HG03354 (cell line): Measurements from ENCODE around the gene CCNF.

Experiments used
- ATAC-seq: cut with Tn5 transposase; IDR thresholded peaks from one replicate; pipeline ENCODE4 v1.9.1; 2021; ENCODE audit warnings: mild to moderate bottlenecking; ENCODE audit not compliant: unreplicated experiment, poor library complexity, severe bottlenecking

The CCNF gene

DNA sequence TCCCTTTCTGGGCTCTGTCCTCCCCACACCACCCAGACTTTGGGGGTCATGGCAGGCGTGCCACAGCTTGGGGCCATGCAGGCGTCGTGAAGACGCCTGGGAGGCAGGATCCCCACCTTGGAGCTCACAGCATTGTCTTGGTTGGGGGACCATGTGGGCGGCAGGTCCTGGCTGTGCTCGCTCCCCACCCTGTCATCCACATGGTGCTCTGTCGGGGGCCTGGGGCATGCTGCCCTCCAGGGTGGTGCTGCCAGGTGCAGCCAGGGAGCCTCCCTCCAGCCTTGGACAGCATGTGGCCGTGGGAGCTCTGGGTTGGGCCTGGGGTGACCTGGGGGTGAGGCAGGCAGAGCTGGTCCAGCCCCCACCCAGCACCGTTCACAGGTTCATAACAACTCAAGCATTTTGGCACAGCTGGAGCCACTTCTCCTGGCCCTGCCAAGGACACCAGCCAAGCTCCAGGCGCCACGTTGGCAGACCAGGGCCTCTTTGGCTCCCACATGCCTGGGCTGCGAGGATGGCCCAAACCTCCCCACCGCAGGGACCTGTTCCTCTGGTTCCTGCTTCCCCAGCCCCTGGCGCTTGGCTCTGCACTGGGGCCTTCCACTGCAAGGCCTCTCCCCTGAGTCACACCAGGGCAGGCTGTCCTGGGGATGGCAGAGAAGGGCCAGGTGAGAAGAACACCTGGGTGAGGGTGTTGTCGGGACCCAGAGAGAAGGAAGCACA lies 69.4 kb downstream of the CCNF start:
- no peak for ATAC-seq

DNA sequence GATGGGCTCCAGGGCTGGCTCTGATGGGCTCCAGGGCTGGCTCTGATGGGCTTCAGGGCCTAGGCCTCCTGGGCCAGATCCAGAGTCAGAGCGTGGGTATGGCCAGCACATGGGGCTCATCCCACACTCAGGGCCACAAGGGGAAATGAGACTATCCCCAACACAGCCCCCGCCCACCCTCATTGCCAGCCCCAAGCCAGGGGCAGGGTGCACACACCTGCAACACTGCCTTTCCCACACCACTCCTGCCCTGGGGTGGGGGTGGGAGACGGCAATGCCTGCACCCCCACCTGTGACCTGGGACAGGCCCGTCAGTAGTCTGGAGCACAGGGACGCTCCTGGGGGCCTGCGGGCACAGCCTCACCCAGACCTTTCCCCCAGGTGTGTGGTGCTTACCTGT lies 70.2 kb downstream of the CCNF start:
- ATAC-seq: no peak

DNA sequence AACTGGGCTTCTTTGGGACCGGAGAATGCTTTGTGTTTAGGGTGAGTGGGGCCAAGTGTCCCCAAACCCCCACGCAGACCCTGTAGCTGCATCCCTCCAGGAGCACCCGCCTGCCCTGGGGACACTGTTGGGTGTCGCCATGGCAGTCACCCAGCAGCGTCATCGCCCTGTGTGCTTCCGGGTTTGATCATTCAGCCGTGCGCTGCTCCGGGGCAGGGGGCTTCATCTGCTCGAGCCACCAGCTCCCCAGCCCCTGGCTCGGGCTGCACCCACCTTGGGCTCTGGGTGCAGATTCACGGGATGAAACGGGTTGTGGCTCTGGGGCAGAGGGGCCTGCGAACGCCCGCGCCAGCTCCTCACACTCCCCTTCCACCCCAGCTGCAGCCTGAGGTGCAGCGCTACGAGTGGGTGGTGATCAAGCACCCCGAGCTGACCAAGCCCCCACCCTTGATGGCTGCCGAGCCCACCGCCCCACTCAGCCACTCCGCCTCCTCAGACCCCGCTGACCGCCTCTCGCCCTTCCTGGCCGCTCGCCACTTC lies 70.7 kb downstream of the CCNF start:
- ATAC-seq: no peak

DNA sequence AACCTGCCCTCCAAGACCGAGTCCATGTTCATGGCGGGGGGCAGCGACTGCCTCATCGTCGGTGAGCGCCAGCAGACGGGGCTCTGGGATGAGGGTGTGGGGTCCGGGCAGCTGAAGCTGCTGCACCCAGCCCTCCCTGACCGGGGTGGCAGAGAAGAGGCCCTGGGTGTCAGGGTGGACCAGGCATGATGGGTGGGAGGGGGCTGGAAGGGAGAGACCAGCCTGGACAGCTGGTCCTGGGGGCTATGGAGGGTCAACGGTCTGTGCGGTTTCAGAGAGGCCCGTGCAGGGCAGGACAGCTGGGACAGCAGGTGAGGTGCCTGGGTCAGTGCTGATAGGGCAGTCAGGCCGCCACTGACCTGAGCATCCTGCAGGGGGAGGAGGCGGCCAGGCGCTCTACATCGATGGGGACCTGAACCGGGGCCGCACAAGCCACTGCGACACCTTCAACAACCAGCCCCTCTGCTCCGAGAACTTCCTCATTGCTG lies 71.2 kb downstream of the CCNF start:
- ATAC-seq: no peak

DNA sequence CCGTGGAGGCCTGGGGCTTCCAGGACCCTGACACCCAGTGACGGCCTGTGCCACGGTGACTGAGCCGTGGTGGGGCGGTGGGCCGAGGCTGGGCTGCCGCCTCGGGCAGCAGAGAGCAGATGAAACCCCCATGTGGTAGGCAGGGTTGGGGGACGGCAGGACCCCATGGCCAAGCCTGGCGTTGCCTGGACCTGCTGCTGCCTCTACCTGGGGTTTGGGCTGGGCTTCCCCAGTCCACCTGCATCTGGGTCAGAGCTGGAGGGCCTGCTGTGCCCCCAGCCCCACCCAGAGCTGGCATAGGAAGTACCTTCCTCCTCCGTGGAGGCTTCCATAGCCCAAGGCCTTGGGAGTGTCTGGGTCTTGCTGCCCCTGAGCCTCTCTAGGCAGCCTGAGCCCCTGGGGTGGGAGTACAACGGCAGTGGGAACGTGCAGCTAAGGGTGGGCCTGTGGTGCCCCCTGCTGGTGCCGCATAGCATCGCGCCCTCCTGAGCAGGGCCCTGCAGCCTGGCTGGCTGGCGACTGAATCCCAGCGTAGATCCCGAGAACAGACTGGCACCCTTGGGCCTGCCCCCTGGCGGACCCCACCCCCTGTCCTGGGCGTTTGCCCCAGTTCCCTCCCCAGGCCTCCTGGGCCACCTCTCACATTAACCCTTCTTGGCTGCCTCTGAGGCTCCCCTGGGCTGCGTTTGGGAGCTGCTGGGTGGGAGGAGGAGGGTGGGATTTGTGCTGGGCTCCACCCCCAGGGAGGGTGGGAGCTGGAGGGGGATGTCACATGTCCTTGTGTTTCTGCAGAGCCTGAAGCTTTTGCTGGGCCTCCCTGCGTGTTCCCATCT lies 71.9 kb downstream of the CCNF start:
- peak; percentile 62 for ATAC-seq

DNA sequence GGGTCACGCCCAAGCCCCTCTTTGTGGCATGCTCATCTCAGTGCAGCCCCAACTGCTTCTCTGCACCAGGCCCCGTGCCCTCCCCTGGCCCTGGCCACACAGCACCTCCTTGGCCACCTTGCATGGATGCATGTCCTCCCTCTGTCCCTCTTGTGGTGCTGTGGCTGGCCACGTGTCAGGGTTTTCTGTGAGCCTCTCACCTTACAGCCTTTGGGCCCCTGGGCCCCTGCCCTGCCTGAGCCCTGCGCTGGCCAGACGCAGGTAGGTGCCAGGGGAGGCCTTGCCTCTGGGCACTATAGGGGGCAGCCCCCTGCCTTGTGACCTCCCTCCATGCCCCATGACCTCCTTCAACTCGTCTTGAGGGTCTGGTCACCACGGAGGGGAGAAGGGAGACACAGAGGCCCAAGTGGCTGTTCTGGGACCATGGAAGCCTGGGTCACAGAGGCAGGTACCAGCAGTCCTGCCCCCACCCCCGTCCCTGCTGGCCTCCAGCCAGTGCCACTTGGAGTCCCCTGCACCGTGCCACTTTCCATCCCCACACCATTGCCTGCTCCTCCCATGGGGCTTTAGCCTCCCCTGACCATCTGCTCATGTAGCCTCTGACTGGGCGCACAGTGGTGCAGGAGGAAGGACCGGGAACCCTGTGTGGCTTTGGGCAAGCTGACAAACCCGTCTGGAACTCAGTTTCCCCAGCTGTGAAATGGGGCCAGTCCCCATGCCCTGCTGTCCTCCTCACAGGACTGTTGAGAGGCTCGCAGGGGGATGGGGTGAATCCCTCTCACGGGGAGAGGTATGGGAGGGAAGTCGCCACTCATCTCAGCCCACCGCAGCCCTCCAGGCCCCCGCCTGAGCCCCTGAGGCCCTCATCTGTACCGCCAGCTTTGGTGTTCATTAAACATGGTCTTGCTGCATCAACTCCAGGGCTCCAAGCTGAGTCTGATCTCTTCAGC lies 73.0 kb downstream of the CCNF start:
- no peak for ATAC-seq

DNA sequence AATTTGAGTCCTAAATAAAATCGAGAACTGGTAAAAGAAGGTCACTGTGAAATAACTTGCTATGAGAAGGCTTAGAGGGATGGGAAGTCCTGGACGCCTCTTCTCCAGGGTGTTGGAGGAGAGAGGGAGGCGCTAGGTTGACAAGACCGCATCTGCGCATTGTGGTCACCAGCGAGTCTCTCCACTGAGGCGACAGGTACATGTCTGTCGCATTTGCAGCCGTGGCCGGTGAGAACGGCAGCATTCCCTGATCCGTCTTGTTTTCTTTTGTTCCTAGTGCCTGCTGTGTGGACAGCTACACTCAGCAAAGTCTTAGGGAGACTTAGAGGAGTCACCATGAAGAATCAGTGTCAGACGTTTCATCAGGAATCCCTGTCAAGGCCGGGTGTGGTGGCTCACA lies 76.4 kb downstream of the CCNF start:
- no peak for ATAC-seq

DNA sequence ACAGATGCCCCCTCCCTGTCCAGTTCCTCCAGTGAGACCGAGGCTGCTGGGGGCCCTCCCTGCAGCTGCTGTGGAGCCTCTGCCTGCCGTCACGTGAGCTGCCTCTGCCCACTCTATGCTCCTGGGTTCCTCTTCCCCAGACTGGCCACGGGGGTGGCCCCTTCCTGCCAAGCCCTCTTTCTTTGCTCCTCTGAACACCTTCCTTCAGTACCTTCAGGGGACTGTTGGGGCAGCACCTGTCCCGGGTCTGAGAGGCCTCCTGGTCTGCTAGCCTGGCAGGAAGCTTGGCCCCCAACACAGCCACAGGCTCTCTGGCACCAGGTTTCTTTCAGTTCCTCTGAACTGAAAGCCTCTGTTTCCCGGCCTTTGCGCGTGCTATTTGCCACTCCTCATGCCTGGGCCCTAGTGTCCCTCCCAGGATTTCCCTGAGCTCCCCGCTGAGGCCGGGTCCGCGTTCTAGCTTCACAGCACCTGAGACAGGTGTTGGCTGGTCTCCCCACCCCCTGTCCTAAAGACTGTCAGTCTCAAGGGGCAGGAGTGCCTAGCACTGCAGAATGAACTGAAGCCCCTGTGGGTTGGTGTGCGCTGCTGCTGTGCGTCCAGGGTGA lies 77.9 kb downstream of the CCNF start:
- ATAC-seq: peak; percentile 61

DNA sequence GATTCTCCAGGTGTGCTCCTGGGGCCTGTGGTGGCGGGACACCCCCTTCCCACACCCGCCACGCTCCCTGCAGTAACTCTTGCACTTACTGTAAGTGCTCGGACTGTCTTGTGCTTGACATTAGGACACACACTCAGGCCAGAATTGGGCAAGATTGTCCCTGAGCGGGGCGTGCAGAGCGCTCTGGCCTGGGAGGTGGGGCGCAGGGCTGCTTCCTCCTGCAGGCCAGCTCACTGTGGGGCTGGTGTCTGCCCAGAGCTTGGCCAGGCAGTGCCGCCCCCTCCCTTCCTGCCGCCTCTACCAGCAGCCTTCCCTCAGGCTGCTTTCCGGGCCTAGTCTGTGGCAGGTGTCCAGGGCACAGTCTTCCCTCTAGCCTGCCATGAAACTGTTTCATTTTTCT lies 78.4 kb downstream of the CCNF start:
- ATAC-seq: peak; percentile 12
